A673 (cell line): Measurements from ENCODE around the gene OGDH. TPM values are rescaled to one million over a fixed set of nuclear protein-coding genes. Genes with fewer than 3 reads are reported as not detected.
"Not testable (repeated sequence)": the region's sequence is repeated elsewhere in the genome, so short reads cannot be mapped to it uniquely, and the experiment has no call there.

Experiments used
- BruUV-seq: library from RNA; stranded (reverse); fragments of 400-500 nt; replicated peaks from 2 replicates; lab custom pipeline; 2021; lab: Mats Ljungman, UMichigan
- CTCF ChIA-PET: fragments of 300-600 bp; sonication (Branson Sonifier 250); formaldehyde crosslinking; loops from one replicate; lab custom pipeline; 2022; ENCODE audit warnings: antibody characterized with exemption; lab: Charles Lee
- POLR2A ChIA-PET: fragments of 300-600 bp; sonication (Branson Sonifier 250); formaldehyde crosslinking; loops from one replicate; lab custom pipeline; 2022; ENCODE audit warnings: antibody characterized with exemption; ENCODE audit not compliant: low non-redundant PET; lab: Charles Lee
- DNase-seq: peaks from one replicate; pipeline ENCODE4 v3.0.0-alpha.2; 2015; ENCODE audit warnings: low spot score
- H3K27ac ChIP-seq: fragments of 200-600 bp; sonication (generic); 2 replicates; pipeline ENCODE4 v1.5.1; 2016; ENCODE audit warnings: mixed run types, low read depth, mild to moderate bottlenecking, mixed read lengths, antibody characterized with exemption, low read length; ENCODE audit not compliant: poor library complexity, severe bottlenecking
- H3K27me3 ChIP-seq: fragments of 200-600 bp; sonication (generic); replicated peaks from 2 replicates; pipeline ENCODE4 v1.6.1; 2017; ENCODE audit warnings: mixed run types, low read depth, mild to moderate bottlenecking, mixed read lengths, antibody characterized with exemption, low read length; ENCODE audit not compliant: insufficient read depth, poor library complexity
- H3K36me3 ChIP-seq: fragments of 200-600 bp; sonication (generic); 2 replicates; pipeline ENCODE4 v1.6.1; 2016; ENCODE audit warnings: mixed run types, mild to moderate bottlenecking, mixed read lengths, antibody characterized with exemption, low read length; ENCODE audit not compliant: insufficient read depth, poor library complexity, severe bottlenecking
- H3K4me1 ChIP-seq: fragments of 200-600 bp; sonication (generic); 2 replicates; pipeline ENCODE4 v1.6.1; 2017; ENCODE audit warnings: mixed run types, mild to moderate bottlenecking, mixed read lengths, antibody characterized with exemption, low read length; ENCODE audit not compliant: insufficient read depth, poor library complexity, severe bottlenecking
- H3K4me3 ChIP-seq: fragments of 200-600 bp; sonication (generic); 2 replicates; pipeline ENCODE4 v1.5.1; 2016; ENCODE audit warnings: low read depth, mixed run types, mild to moderate bottlenecking, mixed read lengths, low read length; ENCODE audit not compliant: poor library complexity, severe bottlenecking
- H3K9me3 ChIP-seq: fragments of 200-600 bp; sonication (generic); 2 replicates; pipeline ENCODE4 v1.6.1; 2016; ENCODE audit warnings: mixed run types, low read depth, mild to moderate bottlenecking, mixed read lengths, antibody characterized with exemption, low read length; ENCODE audit not compliant: poor library complexity, severe bottlenecking
- EZH2 ChIP-seq: fragments of 200-600 bp; sonication (generic); IDR thresholded peaks from 2 replicates; pipeline ENCODE4 v1.6.1; 2017; ENCODE audit warnings: borderline replicate concordance, low read depth, mild to moderate bottlenecking, mixed read lengths, antibody characterized with exemption, low read length; ENCODE audit not compliant: poor library complexity, severe bottlenecking
- intact Hi-C: fragments of 100-400 bp; cut with micrococcal nuclease; formaldehyde crosslinking; loops from one replicate; pipeline ENCODE4 v1.10.0; 2022; ENCODE audit not compliant: unreplicated experiment
- total RNA-seq: library from RNA; stranded (reverse); gene quantifications from 2 replicates; pipeline ENCODE4 v1.2.3, GENCODE V29; 2021
- TF ChIP-seq, protein P1 (sequence below): fragments of 300-800, 200-600 bp; sonication (generic); conservative IDR thresholded peaks from 2 replicates; pipeline ENCODE4 v1.5.1; 2017; ENCODE audit warnings: low read depth, mild to moderate bottlenecking, antibody characterized with exemption, low read length, moderate library complexity, mixed read lengths

Gene OGDH
- total RNA-seq, 1 experiment from 2014 or later, result 111 TPM

DNA sequence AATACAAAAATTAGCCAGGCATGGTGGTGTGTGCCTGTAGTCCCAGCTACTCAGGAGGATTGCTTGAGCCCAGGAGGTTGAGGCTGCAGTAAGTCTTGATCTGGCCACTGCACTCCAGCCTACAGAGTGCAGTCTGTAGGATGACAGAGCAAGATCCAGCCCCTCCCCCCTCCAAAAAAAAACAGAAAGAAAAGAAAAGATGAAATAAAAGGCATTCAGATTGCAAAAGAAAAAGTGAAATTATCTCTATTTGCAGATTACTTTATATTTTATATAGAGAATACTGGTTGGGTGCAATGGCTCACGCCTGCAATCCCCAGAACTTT is 121.5 kb downstream of the OGDH start:
- H3K27ac ChIP-seq, result no peak overlapping the region
- H3K4me1 ChIP-seq, result no peaks in the 10 kb centered on the region
- DNase-seq, result no peak
- intact Hi-C loops, result no loop called here
- ChIA-PET POLR2A (no interaction called here), CTCF (no interaction called here)
- BruUV-seq, result no TSS peak
- H3K4me3 ChIP-seq, result no peak overlapping the region
- no peaks in the 10 kb centered on the region for H3K27me3 ChIP-seq
- no peaks in the 10 kb centered on the region for H3K36me3 ChIP-seq
- TF ChIP-seq EZH2, result no peak
- H3K9me3 ChIP-seq, result no peaks in the 10 kb centered on the region

DNA sequence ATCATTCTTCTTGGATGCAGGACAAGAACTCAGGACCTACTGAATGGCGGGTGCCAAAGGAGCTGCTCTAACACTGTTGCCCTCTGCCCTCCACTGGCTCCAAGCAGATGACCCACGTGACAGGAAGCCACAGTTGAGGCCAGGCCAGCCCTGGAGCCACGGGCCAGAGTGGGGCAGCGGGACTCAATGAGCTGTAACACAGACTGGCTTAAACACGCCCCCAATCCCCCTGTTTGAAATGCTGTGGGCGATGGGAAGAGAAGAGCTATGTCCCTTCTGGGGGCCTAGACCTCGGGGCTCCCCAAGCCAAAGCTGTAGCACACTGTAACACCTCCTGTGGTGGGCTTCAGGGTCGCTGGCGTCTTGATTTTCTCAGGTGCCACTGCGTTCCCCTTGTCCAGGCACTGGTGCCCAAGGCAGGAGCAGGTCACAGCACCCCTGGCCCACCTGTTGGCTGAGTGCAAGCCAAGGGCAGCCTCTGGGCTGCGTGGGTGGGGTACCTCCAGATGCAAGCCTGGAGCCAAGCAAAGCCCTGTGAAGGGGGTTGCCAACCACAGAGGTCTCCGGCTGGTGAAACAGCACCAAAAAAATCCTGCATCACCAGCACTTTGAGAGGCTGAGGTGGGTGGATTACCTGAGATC is 123.6 kb downstream of the OGDH start:
- H3K27me3 ChIP-seq, result no peaks in the 10 kb centered on the region
- no peaks in the 10 kb centered on the region for H3K4me1 ChIP-seq
- intact Hi-C loops, result no loop called here
- H3K9me3 ChIP-seq, result no peaks in the 10 kb centered on the region
- no peak for TF ChIP-seq EZH2
- TF ChIP-seq, protein P1, sequence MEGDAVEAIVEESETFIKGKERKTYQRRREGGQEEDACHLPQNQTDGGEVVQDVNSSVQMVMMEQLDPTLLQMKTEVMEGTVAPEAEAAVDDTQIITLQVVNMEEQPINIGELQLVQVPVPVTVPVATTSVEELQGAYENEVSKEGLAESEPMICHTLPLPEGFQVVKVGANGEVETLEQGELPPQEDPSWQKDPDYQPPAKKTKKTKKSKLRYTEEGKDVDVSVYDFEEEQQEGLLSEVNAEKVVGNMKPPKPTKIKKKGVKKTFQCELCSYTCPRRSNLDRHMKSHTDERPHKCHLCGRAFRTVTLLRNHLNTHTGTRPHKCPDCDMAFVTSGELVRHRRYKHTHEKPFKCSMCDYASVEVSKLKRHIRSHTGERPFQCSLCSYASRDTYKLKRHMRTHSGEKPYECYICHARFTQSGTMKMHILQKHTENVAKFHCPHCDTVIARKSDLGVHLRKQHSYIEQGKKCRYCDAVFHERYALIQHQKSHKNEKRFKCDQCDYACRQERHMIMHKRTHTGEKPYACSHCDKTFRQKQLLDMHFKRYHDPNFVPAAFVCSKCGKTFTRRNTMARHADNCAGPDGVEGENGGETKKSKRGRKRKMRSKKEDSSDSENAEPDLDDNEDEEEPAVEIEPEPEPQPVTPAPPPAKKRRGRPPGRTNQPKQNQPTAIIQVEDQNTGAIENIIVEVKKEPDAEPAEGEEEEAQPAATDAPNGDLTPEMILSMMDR, result no peak
- no peaks in the 10 kb centered on the region for H3K36me3 ChIP-seq
- DNase-seq, result no peak
- POLR2A ChIA-PET, result no interaction called here
- BruUV-seq, result no TSS peak
- CTCF ChIA-PET, result no interaction called here
- H3K27ac ChIP-seq, result no peak overlapping the region
- H3K4me3 ChIP-seq, result no peak overlapping the region

DNA sequence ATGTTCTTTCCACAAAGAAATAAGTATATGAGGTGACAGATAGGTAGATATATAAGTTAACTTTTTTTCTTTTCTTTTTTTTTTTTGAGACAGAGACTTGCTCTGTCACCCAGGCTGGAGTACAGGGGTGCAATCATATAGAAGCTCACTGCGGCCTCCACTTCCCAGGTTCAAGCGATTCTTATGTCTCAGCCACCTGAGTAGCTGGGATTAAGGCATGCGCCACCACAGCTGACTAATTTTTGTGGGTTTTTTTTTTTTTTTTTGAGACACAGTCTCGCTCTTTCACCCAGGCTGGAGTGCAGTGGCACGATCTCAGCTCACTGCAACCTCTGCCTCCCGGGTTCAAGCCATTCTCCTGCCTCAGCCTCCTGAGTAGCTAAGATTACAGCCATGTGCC is 126.5 kb downstream of the OGDH start:
- H3K27ac ChIP-seq, H3K4me1 ChIP-seq, intact Hi-C loops, H3K4me3 ChIP-seq, DNase-seq, H3K36me3 ChIP-seq, BruUV-seq, H3K9me3 ChIP-seq, H3K27me3 ChIP-seq: not testable (repeated sequence)
- ChIA-PET CTCF (interaction anchor here (0.7 kb wide), 1 partner anchor 80 kb away, joined by 3 read pairs; no protein-coding TSS in a partner anchor), POLR2A (interaction anchor here (0.6 kb wide), 1 partner anchor 88 kb away, joined by 4 read pairs; no protein-coding TSS in a partner anchor)

DNA sequence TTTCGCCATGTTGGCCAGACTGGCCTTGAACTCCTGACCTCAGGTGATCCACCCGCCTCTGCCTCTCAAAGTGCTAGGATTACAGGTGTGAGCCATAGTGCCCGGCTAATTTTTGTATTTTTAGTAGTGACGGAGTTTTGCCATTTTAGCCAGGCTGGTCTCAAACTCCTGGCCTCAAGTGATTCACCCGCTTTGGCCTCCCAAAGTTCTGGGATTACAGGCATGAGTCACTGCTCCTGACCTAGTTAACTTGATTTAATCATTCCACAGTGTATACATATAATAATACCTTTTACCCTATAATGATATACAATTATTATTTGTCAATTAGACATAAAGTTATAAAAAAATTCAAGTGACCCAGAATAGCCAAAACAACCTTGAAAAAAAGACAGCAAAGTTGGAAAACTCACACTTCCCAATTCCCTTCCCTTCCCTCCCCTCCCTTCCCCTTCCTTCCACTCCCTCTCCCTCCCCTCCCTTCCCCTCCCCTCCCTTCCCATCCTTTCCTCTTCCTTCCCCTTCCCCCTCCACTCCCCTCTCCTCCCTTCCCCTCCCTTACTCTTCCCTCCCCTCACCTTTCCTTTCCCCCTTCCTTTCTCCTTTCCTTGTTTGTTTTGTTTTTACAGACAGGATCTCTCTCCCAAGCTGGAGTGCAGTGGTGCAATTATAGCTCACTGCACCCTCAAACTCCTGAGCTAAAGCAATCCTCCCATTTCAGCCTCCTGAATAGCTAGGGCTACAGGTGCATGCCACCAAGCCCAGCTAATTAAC is 127.5 kb downstream of the OGDH start:
- Histone ChIP-seq H3K36me3 (no peaks in the 10 kb centered on the region), H3K9me3 (no peaks in the 10 kb centered on the region), H3K27me3 (no peaks in the 10 kb centered on the region), H3K27ac (no peak overlapping the region), H3K4me3 (no peak overlapping the region), H3K4me1 (no peaks in the 10 kb centered on the region)
- POLR2A ChIA-PET, result interaction anchor here (0.6 kb wide), 1 partner anchor 85 kb away, joined by 5 read pairs; no protein-coding TSS in a partner anchor
- intact Hi-C loops, result no loop called here
- no peak for DNase-seq
- CTCF ChIA-PET, result no interaction called here
- no TSS peak for BruUV-seq
- TF ChIP-seq EZH2, result no peak
- TF ChIP-seq, protein P1, result no peak
